GM12892 (cell line): ENCODE results near the gene GPR139.

ENCODE experiments used
- POLR2A ChIP-seq: IDR thresholded peaks from 2 replicates; pipeline ENCODE4 v1.6.1; 2011; ENCODE audit warnings: low read depth, low read length, control low read depth
- POLR2AphosphoS5 ChIP-seq: IDR thresholded peaks from 2 replicates; pipeline ENCODE4 v1.6.1; 2011; ENCODE audit warnings: low read depth, low read length, control low read depth
- TAF1 ChIP-seq: IDR thresholded peaks from 2 replicates; pipeline ENCODE4 v1.6.1; 2011; ENCODE audit warnings: low read depth, mild to moderate bottlenecking, control low read depth, low read length, borderline replicate concordance

DNA sequence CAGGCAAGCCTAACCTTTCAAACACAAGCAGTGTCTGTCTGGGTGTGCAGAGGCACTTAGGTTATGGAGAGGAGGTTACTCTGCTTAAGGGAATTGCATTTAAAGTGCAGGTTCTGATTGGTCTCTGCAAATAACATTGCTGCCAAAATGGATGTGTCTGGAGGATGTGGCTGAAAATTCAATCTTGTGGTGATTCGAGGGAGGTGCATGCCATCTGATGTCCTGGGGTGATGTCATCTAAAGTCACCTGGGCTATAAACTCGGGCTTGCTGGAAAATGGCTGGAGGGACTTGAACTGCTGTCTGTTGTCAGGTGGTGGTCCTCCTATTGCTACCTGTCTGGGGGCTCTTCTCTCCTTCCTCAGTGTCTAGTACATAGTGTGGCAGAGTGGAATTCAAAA, 28.3 kb upstream of the GPR139 start:
- no peak for TF ChIP-seq POLR2A
- no peak for TF ChIP-seq POLR2AphosphoS5
- TF ChIP-seq TAF1 = no peak
